ENCODE data around the gene AGA.

- TF ChIP-seq GATA2 (IDR thresholded peaks at IDR 0.05; ENCODE audit: low read depth, low read length): no peak
- TF ChIP-seq GATA3 (IDR thresholded peaks at IDR 0.05; ENCODE audit: low read depth, low read length): no peak
Measured at GRCh38 chr4:177436456-177436855, 5.8 kb downstream of the AGA start.

Data from SH-SY5Y (cell line).